ENCODE measurements around the gene ZNF778.
A peak's percentile ranks its signal among the peaks of the same experiment; 100 is the strongest.

Gene ZNF778

GRCh38 chr16:89194340-89195311 lies 22.9 kb upstream of the ZNF778 start:
- DNase-seq: no peak

- no peak for DNase-seq
These were observed 21.9 kb upstream of the ZNF778 start for GRCh38 chr16:89195521-89196171.

DNA sequence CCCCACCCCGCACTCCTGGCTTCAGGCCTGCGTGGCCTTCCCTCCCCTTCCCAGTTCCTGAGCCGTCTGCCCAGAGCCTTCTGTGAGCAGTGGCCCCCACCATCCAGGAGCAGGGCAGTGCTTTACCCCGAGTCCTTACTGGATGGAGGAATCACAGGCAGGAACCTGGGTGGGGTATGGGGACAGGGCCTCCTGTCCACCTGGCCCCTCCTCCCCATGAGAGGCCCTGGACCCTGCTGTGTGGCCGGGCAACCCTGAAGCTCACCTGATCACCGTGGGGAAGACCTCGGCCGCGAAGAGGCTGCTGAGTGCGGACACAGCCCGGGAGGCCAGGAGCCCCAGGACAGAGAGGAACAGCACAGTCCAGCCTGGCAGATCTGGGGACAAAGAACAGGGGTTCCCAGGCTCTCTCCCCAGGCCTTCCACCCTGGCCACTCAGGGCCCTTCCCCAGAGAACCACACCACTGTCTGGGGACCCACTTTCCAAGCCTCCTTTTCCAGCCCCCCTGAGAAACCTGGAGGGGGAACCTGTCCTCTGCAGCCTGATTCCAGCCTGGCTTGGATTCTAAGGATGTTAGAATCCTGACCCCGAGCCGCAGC lies 20.4 kb upstream of the ZNF778 start:
- DNase-seq: no peak

DNA sequence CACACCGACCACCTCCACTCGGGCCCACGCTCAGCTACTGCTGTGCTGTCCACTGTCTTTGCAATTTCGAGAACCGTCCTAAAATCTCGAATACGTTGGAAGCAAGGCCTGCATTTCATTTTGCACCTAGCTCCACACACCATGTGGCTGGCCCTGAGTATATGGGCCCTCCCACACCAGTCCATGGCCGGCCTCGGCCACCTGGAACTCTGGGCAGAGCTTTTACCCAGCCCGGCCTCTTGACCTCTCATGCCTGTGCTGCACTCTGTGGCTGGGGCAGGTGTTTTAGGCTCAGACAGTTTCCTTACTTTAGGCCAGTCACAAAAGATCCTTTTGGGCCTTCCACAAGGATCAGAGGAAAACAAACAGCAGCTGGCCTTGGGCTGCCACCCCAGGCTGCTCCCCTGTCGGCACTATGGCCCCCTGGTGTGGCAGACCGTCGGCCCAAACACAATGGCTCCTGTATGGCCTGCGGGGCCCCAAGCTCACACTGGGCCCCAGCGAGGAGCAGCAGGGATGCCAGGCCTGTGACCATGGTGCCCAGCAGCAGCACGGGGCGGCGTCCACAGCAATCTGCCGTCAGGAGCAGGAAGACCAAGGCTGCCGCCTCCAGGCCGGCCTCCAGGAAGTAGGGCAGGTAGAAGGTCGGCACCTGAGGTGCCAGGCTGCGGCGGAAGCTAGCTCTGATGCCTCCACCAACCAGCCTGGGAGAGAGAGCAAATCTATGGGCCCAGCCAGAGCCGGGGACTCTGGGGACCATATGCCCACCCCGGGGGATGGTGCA lies 19.7 kb upstream of the ZNF778 start:
- no peak for DNase-seq

DNA sequence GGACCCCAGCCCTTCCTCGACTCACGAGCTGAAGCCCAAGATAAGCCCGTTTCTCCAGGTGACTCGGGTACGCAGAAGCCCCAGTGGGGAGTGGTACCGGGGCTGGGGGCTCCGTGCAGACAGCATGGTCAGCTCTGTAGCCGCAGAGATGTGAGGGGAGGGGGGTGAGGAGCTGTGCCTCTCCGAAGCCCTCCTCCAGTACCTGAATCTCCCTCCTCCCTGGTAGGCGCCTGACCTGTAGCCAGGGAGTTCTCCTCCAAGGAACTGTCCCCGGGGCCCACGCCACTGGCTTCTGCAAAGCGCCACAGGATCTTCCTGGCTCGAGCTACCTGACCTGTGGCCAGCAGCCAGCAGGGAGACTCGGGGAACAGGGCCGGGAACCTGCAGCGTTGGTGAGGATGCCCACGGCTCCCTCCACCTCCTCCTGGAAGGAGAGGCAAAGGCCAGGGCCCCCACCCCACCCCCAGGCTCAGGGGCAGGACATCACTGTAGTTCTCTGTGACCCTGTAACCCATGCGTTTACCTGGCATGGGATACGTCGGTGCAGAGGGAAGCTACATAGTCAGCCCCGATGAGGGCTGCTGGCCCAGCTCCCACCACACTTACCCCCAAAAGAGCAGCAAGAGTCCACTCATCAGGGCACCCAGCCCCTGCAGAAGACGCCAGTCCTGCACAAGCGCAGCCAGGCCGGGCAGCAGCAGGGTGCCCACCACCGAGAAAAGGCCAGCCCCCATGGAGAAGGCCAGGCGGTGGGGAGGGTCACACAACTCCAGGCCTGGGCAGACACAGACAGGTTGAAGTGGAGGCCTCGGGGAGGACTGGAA lies 18.9 kb upstream of the ZNF778 start:
- DNase-seq: no peak

DNA sequence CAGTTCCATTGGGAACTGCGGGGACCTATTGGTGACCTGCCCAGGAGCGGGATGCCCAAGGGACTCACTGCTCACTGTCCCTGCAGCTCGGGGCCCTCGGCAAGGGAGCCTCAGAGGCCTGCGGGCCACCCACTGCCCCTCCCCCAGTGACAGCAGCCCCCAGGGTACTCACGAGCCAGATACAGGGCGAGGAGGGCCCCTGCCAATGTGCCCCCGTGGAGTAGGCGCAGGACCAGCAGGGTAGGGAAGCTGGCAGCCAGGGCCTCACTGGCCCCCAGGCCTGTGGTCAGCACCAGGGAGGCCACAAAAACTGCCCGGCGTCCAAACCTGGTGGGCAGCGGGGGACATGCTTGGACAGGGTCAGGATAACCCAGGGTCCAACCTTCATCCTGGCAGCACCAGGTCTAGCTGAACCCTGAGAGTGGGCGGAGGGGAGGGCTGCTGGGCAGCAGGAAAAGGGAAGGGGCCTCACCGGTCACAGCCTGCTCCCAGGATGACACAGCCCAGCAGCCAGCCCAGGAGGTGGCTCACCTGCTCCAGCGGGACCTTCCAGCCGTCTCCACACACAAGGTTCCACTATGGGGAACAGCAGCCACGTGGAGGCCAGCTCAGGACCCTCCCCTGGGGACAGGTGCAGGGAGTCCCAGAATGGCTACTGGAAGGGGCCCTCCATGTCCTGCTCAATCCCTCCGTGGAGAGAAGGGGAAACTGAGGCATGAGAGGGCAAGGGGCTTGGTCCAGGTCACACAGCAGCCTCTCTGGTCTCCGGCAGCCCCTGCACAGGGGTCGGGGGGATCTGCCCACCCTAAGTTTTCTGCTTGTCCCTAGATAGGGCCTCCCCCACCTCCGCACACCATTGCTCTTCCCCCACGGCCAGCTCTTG lies 18.0 kb upstream of the ZNF778 start:
- no peak for DNase-seq

- no peak for DNase-seq
These were observed 17.2 kb upstream of the ZNF778 start, which contains the start of gene SLC22A31 for GRCh38 chr16:89200124-89200849. Gene SLC22A31, minus strand, starts transcription at chr16:89200537. Its CDS starts 36 bp downstream, at chr16:89200501.

- DNase-seq: no peak
These were observed 16.6 kb upstream of the ZNF778 start for GRCh38 chr16:89200850-89201411.

DNA sequence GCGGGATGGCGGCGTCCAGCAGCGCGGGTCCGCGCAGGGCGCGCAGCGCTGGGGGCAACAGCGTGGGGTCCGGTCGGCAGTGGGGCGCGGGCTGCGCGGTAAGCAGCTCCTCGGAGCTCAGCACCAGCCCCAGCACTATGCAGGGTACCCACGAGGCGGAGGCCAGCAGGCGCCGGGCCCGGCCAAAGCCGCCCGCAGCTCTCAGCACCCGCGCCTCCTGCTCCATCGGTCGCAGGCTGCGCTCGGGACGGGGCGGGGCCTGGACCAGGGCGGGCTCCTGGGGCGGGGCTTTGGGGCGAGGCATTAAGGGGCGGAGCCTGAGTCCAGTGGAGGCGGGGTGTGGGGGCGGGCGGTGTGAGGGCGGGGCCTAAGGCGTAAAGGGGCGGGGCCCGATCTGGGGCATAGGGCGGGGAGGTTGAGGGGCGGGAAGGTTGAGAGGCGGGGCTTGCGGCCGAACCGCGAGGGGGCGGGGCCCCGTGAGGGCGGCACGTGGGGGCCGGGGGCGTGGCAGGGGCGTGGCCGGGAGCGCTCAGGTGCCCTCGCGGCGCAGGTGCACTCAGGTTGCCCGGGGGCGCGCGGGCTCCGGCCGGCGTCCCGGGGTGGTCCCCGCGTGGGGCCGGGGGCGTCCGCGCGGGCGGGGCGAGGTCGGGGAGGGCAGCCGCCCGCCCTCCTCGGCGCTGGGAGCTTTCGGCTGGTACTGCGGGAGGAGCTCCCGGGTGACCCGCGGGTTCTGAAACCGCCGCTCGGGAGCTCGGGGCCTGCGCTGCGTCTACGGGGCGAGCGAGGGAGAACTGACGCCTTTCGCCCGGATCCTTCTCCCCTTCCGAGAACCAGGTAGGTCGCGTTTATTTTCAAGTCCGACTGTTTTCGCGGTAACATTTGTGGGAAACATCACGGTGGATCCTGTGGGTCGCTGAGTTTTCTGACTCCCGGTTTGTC lies 15.8 kb upstream of the ZNF778 start:
- peak; percentile 41 for DNase-seq

DNA sequence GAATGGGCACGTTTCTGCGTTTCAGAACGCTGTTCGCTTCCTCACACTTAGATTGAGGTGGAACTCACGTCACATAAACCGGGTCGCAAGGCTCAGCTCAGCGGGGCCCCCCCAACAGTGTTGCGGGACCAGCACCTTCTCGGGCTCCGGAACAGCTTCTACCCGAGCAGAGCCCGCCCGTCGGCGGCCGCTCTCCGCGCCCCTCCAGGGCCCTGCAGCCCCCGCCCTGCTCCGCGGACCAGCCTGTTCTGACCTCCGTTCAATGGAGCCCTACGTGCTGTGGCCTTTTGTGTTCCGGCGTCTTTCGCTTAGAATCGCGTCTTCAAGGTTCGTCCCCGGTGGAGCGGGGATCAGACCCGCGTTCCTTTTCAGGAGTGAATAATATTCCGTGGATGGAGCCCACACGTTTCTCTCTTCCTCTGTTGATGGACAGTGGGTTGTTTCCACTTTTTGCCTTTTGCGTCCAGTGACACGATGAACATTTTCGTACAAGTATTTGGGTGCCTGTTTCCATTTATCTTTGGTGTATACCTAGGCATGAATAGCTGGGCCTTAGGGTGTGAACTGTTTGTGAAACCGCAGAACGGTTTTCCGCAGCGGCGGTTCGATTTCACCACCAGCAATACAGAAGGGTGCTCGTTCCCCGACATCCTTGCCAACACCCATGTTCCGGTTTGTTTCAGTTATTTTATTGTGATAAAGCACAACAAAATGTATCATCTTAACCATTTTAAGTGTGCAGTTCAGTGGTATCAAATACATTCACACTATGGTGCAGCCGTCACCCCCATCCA lies 14.9 kb upstream of the ZNF778 start:
- DNase-seq: no peak

- no peak for DNase-seq
These were observed 9.5 kb upstream of the ZNF778 start for GRCh38 chr16:89207993-89208392.

- no peak for DNase-seq
These were observed 7.9 kb upstream of the ZNF778 start for GRCh38 chr16:89209522-89210044.

GRCh38 chr16:89210165-89210903 lies 7.2 kb upstream of the ZNF778 start:
- no peak for DNase-seq

GRCh38 chr16:89210904-89211515 lies 6.5 kb upstream of the ZNF778 start:
- DNase-seq: no peak

- DNase-seq: peak; percentile 39
These were observed 977 bp upstream of the ZNF778 start for GRCh38 chr16:89216315-89217137.

DNA sequence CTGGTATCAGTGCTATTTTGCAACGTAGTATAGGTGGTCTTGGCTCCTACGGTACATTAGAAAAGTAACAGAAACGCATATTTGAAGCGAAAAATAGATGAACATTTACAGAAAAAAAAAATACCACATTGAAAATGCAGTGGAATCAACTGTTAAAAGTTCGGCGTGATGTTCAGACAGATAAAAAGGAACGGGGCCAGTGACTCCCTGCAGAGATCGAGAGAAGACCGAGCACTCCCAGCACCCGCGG lies 440 bp upstream of the ZNF778 start:
- no peak for DNase-seq
